Neuron (in vitro differentiated cells): ENCODE measurements around the gene RABL3.
"Not testable (repeated sequence)": the region's sequence is repeated elsewhere in the genome, so short reads cannot be mapped to it uniquely, and the experiment has no call there.

Experiments used
- H2AFZ ChIP-seq: one replicate; pipeline ENCODE4 v1.6.1; 2013; ENCODE audit warnings: low read depth, mild to moderate bottlenecking, inconsistent platforms, low read length, moderate library complexity
- H3K27me3 ChIP-seq: one replicate; pipeline ENCODE4 v1.6.1; 2013; ENCODE audit warnings: low read length; ENCODE audit not compliant: insufficient read depth
- H3K36me3 ChIP-seq: one replicate; pipeline ENCODE4 v1.6.1; 2013; ENCODE audit warnings: low read length; ENCODE audit not compliant: insufficient read depth
- H3K4me1 ChIP-seq: one replicate; pipeline ENCODE4 v1.6.1; 2013; ENCODE audit warnings: low read length; ENCODE audit not compliant: insufficient read depth
- H3K4me3 ChIP-seq: 2 replicates; pipeline ENCODE4 v1.5.1; 2013; ENCODE audit warnings: mild to moderate bottlenecking, low read length, moderate library complexity
- H3K9me3 ChIP-seq: one replicate; pipeline ENCODE4 v1.6.1; 2013; ENCODE audit warnings: low read length

The RABL3 gene

GRCh38 chr3:120765830-120766493 is 23.6 kb upstream of the RABL3 start:
- H3K9me3 ChIP-seq = no peaks in the 10 kb centered on the region
- H2AFZ ChIP-seq = no peak overlapping the region
- no peak overlapping the region for H3K4me3 ChIP-seq
- H3K4me1 ChIP-seq = no peaks in the 10 kb centered on the region
- H3K27me3 ChIP-seq = no peaks in the 10 kb centered on the region
- no peaks in the 10 kb centered on the region for H3K36me3 ChIP-seq

GRCh38 chr3:120764206-120764605 is 21.9 kb upstream of the RABL3 start:
- H3K36me3 ChIP-seq = no peaks in the 10 kb centered on the region
- no peaks in the 10 kb centered on the region for H3K27me3 ChIP-seq
- no peak overlapping the region for H2AFZ ChIP-seq
- H3K9me3 ChIP-seq = no peaks in the 10 kb centered on the region
- H3K4me1 ChIP-seq = no peaks in the 10 kb centered on the region
- no peak overlapping the region for H3K4me3 ChIP-seq

- H3K27me3 ChIP-seq = no peaks in the 10 kb centered on the region
- no peak overlapping the region for H2AFZ ChIP-seq
- H3K4me1 ChIP-seq = no peaks in the 10 kb centered on the region
- no peaks in the 10 kb centered on the region for H3K36me3 ChIP-seq
- H3K4me3 ChIP-seq = no peak overlapping the region
- no peaks in the 10 kb centered on the region for H3K9me3 ChIP-seq
These were observed 21.3 kb upstream of the RABL3 start for GRCh38 chr3:120763601-120764000.

- Histone ChIP-seq H3K4me1 (no peaks in the 10 kb centered on the region), H3K9me3 (peaks cover 3% of the 10 kb centered on the region), H3K27me3 (no peaks in the 10 kb centered on the region), H3K4me3 (no peak overlapping the region), H3K36me3 (no peaks in the 10 kb centered on the region), H2AFZ (no peak overlapping the region)
These were observed 20.3 kb upstream of the RABL3 start for GRCh38 chr3:120762615-120763014.

GRCh38 chr3:120758551-120758950 is 16.2 kb upstream of the RABL3 start:
- not testable (repeated sequence) for H3K9me3 ChIP-seq, H3K27me3 ChIP-seq, H3K36me3 ChIP-seq, H3K4me1 ChIP-seq, H3K4me3 ChIP-seq, H2AFZ ChIP-seq

GRCh38 chr3:120756061-120756460 is 13.7 kb upstream of the RABL3 start:
- Histone ChIP-seq H3K4me3 (no peak overlapping the region), H3K4me1 (no peaks in the 10 kb centered on the region), H3K9me3 (peaks cover 5% of the 10 kb centered on the region), H3K36me3 (peaks cover 9% of the 10 kb centered on the region), H2AFZ (no peak overlapping the region), H3K27me3 (no peaks in the 10 kb centered on the region)

GRCh38 chr3:120753810-120754209 is 11.5 kb upstream of the RABL3 start:
- H2AFZ ChIP-seq = no peak overlapping the region
- H3K4me3 ChIP-seq = no peak overlapping the region
- peaks cover 17% of the 10 kb centered on the region for H3K36me3 ChIP-seq
- H3K27me3 ChIP-seq = no peaks in the 10 kb centered on the region
- peaks cover 7% of the 10 kb centered on the region for H3K9me3 ChIP-seq
- H3K4me1 ChIP-seq = no peaks in the 10 kb centered on the region

- no peak overlapping the region for H3K4me3 ChIP-seq
- H3K9me3 ChIP-seq = peaks cover 4% of the 10 kb centered on the region
- H3K36me3 ChIP-seq = peaks cover 17% of the 10 kb centered on the region
- H3K27me3 ChIP-seq = no peaks in the 10 kb centered on the region
- no peaks in the 10 kb centered on the region for H3K4me1 ChIP-seq
- H2AFZ ChIP-seq = no peak overlapping the region
These were observed 10.5 kb upstream of the RABL3 start for GRCh38 chr3:120752865-120753264.

GRCh38 chr3:120752230-120752629 is 9.9 kb upstream of the RABL3 start:
- Histone ChIP-seq H3K4me1 (no peaks in the 10 kb centered on the region), H3K4me3 (no peak overlapping the region), H3K9me3 (peaks cover 4% of the 10 kb centered on the region), H2AFZ (no peak overlapping the region), H3K27me3 (no peaks in the 10 kb centered on the region), H3K36me3 (peaks cover 17% of the 10 kb centered on the region)

- H3K9me3 ChIP-seq = peaks cover 2% of the 10 kb centered on the region
- H3K4me3 ChIP-seq = no peak overlapping the region
- H2AFZ ChIP-seq = no peak overlapping the region
- H3K27me3 ChIP-seq = no peaks in the 10 kb centered on the region
- no peaks in the 10 kb centered on the region for H3K4me1 ChIP-seq
- H3K36me3 ChIP-seq = peaks cover 15% of the 10 kb centered on the region
These were observed 7.5 kb upstream of the RABL3 start for GRCh38 chr3:120749843-120750242.

GRCh38 chr3:120745466-120745865 is 3.1 kb upstream of the RABL3 start:
- Histone ChIP-seq H3K27me3 (no peaks in the 10 kb centered on the region), H3K4me1 (peaks cover 12% of the 10 kb centered on the region), H3K4me3 (no peak overlapping the region), H3K9me3 (no peaks in the 10 kb centered on the region), H3K36me3 (peaks cover 2% of the 10 kb centered on the region), H2AFZ (no peak overlapping the region)

- Histone ChIP-seq H3K4me3 (peak overlapping the region; percentile 87), H3K4me1 (peaks cover 12% of the 10 kb centered on the region), H3K9me3 (peaks cover 2% of the 10 kb centered on the region), H3K36me3 (no peaks in the 10 kb centered on the region), H2AFZ (no peak overlapping the region), H3K27me3 (no peaks in the 10 kb centered on the region)
These were observed 1.4 kb upstream of the RABL3 start for GRCh38 chr3:120743556-120744195.

GRCh38 chr3:120742849-120743365 is 591 bp upstream of the RABL3 start:
- Histone ChIP-seq H3K27me3 (no peaks in the 10 kb centered on the region), H3K36me3 (peaks cover 5% of the 10 kb centered on the region), H3K4me1 (peaks cover 12% of the 10 kb centered on the region), H2AFZ (peak overlapping the region; percentile 46), H3K9me3 (peaks cover 7% of the 10 kb centered on the region), H3K4me3 (peak overlapping the region; percentile 87)
